Colonic mucosa (tissue), 4 donors: ENCODE data around the gene CSTF2T. TPM values are rescaled to one million over a fixed set of nuclear protein-coding genes. Genes with fewer than 3 reads are reported as not detected.

Source experiments
- DNase-seq: peaks from one replicate; pipeline ENCODE4 v3.0.0-alpha.2; 2020
- H3K27ac ChIP-seq: fragments of 200-600 bp; one replicate; pipeline ENCODE4 v1.8.0; 2021
- H3K27me3 ChIP-seq: fragments of 200-600 bp; one replicate; pipeline ENCODE4 v1.8.0; 2021
- H3K36me3 ChIP-seq: fragments of 200-600 bp; one replicate; pipeline ENCODE4 v1.8.0; 2021
- H3K4me1 ChIP-seq: fragments of 200-600 bp; one replicate; pipeline ENCODE4 v1.8.0; 2021; ENCODE audit warnings: mild to moderate bottlenecking
- H3K4me3 ChIP-seq: fragments of 200-600 bp; one replicate; pipeline ENCODE4 v1.8.0; 2021
- H3K9ac ChIP-seq, 2 donors: one replicate each; pipeline ENCODE4 v1.7.0; 2013; ENCODE audit warnings: control low read depth in 2 of 2, low read depth in 2 of 2, low read length in 2 of 2
- H3K9me3 ChIP-seq: fragments of 200-600 bp; one replicate; pipeline ENCODE4 v1.8.0; 2021
- intact Hi-C: fragments of 100-400 bp; cut with DNase I; formaldehyde crosslinking; loops from one replicate; pipeline ENCODE4 v1.14.1; 2022
- total RNA-seq, 2 donors: library from RNA; stranded (reverse); fragmentation: NEBNext Ultra II Directional in 1 of 2; extraction: Animal tissue kit (Norgen Biotek cat#: 25700) in 1 of 2; gene quantifications; one replicate each; pipeline ENCODE4 v1.2.1, GENCODE V29; 2021
- TF ChIP-seq, protein P1 (sequence below): fragments of 200-600 bp; IDR thresholded peaks from one replicate; pipeline ENCODE4 v1.8.0; 2022; ENCODE audit warnings: antibody characterized with exemption, mild to moderate bottlenecking
- donor health status: healthy.
- donor health status: DM: no; HTN: no; CAD: no.
- donor health status: DM: no; HTN: no; CAD: no.

The CSTF2T gene
- total RNA-seq, 2 donors from 2014 or later = 14.5 to 21.1 TPM

GRCh38 chr10:51672039-51672535 is 27.3 kb downstream of the CSTF2T start:
- H3K4me1 ChIP-seq = no peaks in the 10 kb centered on the region
- H3K27me3 ChIP-seq = no peaks in the 10 kb centered on the region
- H3K9ac ChIP-seq = no peak overlapping the region
- TF ChIP-seq, protein P1, sequence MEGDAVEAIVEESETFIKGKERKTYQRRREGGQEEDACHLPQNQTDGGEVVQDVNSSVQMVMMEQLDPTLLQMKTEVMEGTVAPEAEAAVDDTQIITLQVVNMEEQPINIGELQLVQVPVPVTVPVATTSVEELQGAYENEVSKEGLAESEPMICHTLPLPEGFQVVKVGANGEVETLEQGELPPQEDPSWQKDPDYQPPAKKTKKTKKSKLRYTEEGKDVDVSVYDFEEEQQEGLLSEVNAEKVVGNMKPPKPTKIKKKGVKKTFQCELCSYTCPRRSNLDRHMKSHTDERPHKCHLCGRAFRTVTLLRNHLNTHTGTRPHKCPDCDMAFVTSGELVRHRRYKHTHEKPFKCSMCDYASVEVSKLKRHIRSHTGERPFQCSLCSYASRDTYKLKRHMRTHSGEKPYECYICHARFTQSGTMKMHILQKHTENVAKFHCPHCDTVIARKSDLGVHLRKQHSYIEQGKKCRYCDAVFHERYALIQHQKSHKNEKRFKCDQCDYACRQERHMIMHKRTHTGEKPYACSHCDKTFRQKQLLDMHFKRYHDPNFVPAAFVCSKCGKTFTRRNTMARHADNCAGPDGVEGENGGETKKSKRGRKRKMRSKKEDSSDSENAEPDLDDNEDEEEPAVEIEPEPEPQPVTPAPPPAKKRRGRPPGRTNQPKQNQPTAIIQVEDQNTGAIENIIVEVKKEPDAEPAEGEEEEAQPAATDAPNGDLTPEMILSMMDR = no peak
- no peak overlapping the region for H3K27ac ChIP-seq
- no peak for DNase-seq
- intact Hi-C loops = no loop called here
- no peak overlapping the region for H3K4me3 ChIP-seq
- H3K36me3 ChIP-seq = no peaks in the 10 kb centered on the region
- H3K9me3 ChIP-seq = no peaks in the 10 kb centered on the region

- Histone ChIP-seq H3K36me3 (no peaks in the 10 kb centered on the region), H3K9me3 (no peaks in the 10 kb centered on the region), H3K4me1 (no peaks in the 10 kb centered on the region), H3K27me3 (no peaks in the 10 kb centered on the region), H3K27ac (no peak overlapping the region), H3K9ac (no peak overlapping the region), H3K4me3 (no peak overlapping the region)
- DNase-seq = no peak
- TF ChIP-seq, protein P1 = no peak
- intact Hi-C loops = no loop called here
Observed at GRCh38 chr10:51669041-51669440, 30.4 kb downstream of the CSTF2T start.

DNA sequence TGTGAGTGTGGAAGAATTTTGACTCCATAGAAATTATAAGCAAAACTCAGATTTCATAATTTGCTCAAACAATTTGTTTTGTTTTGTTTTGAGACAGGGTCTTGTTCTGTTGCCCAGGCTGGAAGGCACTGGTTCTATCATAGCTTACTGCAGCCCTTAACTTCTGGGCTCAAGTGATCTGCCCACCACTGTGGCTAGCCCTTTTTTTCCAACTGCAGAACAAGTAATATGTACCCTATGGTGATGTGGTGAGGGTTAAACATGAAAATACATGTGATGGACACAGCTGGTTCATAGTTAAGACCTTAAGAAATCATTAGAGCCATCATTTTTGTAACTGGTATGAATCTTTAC is 31.1 kb downstream of the CSTF2T start:
- H3K27ac ChIP-seq = no peak overlapping the region
- DNase-seq = no peak
- intact Hi-C loops = no loop called here
- H3K27me3 ChIP-seq = no peaks in the 10 kb centered on the region
- H3K36me3 ChIP-seq = no peaks in the 10 kb centered on the region
- no peak overlapping the region for H3K9ac ChIP-seq
- no peaks in the 10 kb centered on the region for H3K9me3 ChIP-seq
- no peak overlapping the region for H3K4me3 ChIP-seq
- no peaks in the 10 kb centered on the region for H3K4me1 ChIP-seq
- TF ChIP-seq, protein P1 = no peak

DNA sequence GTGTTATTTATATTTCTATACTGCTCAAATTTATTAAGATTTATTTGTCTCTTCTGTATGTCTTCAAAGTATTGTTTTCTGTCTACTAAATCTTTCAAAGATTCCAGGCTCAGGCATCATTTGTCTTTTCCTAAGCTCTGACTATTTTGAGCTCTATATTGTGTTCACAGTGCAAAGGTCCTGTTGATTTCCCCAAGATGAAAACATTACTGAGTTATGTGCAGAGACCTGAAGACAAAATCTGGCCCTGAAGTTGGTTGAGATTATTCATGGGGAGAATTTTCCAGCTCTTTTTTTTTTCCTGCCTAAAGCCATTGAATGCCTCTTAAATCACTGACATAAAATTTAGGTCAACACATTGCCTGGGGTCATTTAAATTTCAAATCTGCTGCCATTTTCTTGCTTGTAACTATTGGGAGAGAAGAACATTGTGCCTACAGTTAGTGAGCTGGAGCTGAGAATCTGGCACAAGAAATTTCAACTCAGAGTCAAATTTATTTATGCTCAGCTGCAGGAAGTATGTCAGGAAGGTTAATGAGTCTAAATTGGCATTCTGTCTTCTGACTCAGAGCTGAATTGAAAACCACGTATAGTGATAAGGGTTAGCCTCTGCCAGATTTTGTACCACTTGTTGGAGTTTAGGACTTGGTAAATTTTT is 31.6 kb downstream of the CSTF2T start:
- DNase-seq = no peak
- H3K9me3 ChIP-seq = no peaks in the 10 kb centered on the region
- no peak overlapping the region for H3K4me3 ChIP-seq
- no peak overlapping the region for H3K27ac ChIP-seq
- H3K27me3 ChIP-seq = no peaks in the 10 kb centered on the region
- intact Hi-C loops = no loop called here
- no peaks in the 10 kb centered on the region for H3K36me3 ChIP-seq
- no peak overlapping the region for H3K9ac ChIP-seq
- TF ChIP-seq, protein P1 = no peak
- H3K4me1 ChIP-seq = no peaks in the 10 kb centered on the region

DNA sequence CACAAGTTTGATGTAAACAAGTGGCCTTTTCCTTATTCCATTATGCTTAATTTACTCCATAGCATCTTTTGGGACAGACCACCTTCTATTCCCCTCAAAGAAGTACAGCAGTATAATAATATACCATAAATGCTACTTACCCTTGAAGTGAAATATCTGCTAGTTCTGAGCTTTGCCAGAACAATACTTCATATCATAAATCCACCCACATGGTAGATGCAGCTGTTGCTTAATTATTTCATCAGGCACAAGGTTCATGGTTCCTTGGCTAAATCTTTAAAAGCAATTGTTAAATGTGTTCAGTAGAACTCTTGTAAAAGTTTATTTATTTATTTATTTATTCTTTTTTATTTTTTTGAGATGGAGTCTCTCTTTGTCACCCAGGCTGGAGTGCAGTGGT is 32.9 kb downstream of the CSTF2T start:
- H3K4me3 ChIP-seq = no peak overlapping the region
- no peaks in the 10 kb centered on the region for H3K36me3 ChIP-seq
- H3K4me1 ChIP-seq = no peaks in the 10 kb centered on the region
- DNase-seq = no peak
- no peaks in the 10 kb centered on the region for H3K9me3 ChIP-seq
- intact Hi-C loops = no loop called here
- no peak overlapping the region for H3K27ac ChIP-seq
- H3K9ac ChIP-seq = no peak overlapping the region
- no peaks in the 10 kb centered on the region for H3K27me3 ChIP-seq
- TF ChIP-seq, protein P1 = no peak
